Coronary artery (tissue), 2 donors: ENCODE measurements around the gene ANKRD28.

Experiments used
- DNase-seq: peaks from one replicate; pipeline ENCODE4 v3.0.0-alpha.2; 2017; ENCODE audit warnings: low spot score
- H3K27ac ChIP-seq, 2 donors: fragments of 200-600 bp; sonication (generic); one replicate each; pipeline ENCODE4 v1.5.1; 2016 to 2019
- H3K4me3 ChIP-seq: fragments of 200-600 bp; sonication (generic); 2 replicates; pipeline ENCODE4 v1.5.1; 2016; ENCODE audit warnings: mild to moderate bottlenecking, moderate library complexity
- TF ChIP-seq, protein P1 (sequence below): fragments of 200-600 bp; sonication (generic); IDR thresholded peaks from one replicate; pipeline ENCODE4 v1.5.1; 2019; ENCODE audit warnings: antibody characterized with exemption

Gene ANKRD28

GRCh38 chr3:15690230-15690629 is 107.5 kb downstream of the ANKRD28 start:
- Histone ChIP-seq H3K4me3 (no peak overlapping the region), H3K27ac (no peak overlapping the region)
- DNase-seq: no peak
- TF ChIP-seq, protein P1, sequence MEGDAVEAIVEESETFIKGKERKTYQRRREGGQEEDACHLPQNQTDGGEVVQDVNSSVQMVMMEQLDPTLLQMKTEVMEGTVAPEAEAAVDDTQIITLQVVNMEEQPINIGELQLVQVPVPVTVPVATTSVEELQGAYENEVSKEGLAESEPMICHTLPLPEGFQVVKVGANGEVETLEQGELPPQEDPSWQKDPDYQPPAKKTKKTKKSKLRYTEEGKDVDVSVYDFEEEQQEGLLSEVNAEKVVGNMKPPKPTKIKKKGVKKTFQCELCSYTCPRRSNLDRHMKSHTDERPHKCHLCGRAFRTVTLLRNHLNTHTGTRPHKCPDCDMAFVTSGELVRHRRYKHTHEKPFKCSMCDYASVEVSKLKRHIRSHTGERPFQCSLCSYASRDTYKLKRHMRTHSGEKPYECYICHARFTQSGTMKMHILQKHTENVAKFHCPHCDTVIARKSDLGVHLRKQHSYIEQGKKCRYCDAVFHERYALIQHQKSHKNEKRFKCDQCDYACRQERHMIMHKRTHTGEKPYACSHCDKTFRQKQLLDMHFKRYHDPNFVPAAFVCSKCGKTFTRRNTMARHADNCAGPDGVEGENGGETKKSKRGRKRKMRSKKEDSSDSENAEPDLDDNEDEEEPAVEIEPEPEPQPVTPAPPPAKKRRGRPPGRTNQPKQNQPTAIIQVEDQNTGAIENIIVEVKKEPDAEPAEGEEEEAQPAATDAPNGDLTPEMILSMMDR: no peak

- no peak for DNase-seq
- no peak overlapping the region for H3K27ac ChIP-seq
- no peak overlapping the region for H3K4me3 ChIP-seq
- TF ChIP-seq, protein P1: no peak
Measured at GRCh38 chr3:15685927-15686326, 111.9 kb downstream of the ANKRD28 start.

DNA sequence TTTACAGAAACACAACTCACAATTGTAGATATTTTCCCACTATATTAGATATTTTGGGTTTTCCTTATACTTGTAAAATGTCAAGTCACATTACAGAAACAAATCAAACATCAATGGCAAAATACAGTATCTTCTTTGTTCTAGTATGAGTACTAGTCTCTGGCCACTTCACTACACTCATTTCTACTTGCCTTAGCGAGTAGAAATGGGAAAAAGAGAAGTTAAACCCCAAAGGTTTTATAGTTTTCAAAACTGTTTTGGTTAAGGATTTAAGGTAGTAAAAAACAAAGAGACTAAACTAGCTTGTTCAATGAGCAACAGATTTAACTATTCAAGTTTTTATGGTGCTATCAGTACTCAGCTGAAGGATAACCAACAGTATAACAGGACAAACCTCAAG is 114.5 kb downstream of the ANKRD28 start:
- no peak for DNase-seq
- Histone ChIP-seq H3K4me3 (no peak overlapping the region), H3K27ac (no peak overlapping the region)
- TF ChIP-seq, protein P1: no peak

DNA sequence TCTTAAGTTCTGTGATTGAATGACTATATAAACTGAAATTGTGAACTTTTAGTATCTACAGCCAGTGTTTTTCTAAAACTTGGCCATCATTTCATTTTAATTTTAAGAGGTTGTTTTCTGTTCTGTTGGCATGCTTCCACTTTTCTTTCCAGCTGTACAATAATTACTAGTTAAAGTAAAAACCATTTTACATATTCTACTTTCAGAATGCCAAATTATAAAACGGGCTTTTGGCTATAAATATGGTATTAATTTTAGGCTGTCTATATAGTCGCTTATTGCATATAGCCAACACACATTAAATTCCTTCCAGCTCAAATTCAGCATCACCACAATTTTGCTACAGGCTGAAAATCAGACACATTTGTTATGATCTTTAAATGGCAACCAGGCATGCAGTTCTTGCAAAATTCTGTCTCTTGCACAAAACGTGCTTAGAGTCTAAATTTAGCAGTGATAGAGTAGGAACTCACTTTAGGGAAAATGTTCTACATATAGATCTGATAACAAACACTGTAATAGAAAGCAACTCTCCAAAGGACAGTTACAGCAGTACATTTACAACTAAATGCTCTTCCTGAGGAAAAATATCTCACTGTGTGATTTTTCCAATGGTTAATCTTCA is 115.1 kb downstream of the ANKRD28 start:
- H3K27ac ChIP-seq: no peak overlapping the region
- H3K4me3 ChIP-seq: no peak overlapping the region
- TF ChIP-seq, protein P1: no peak
- DNase-seq: no peak

GRCh38 chr3:15681668-15682067 is 116.1 kb downstream of the ANKRD28 start:
- no peak for DNase-seq
- TF ChIP-seq, protein P1: no peak
- Histone ChIP-seq H3K27ac (no peak overlapping the region), H3K4me3 (no peak overlapping the region)

- DNase-seq: no peak
- Histone ChIP-seq H3K27ac (no peak overlapping the region), H3K4me3 (no peak overlapping the region)
- TF ChIP-seq, protein P1: no peak
Measured at GRCh38 chr3:15679306-15679705, 118.5 kb downstream of the ANKRD28 start.

DNA sequence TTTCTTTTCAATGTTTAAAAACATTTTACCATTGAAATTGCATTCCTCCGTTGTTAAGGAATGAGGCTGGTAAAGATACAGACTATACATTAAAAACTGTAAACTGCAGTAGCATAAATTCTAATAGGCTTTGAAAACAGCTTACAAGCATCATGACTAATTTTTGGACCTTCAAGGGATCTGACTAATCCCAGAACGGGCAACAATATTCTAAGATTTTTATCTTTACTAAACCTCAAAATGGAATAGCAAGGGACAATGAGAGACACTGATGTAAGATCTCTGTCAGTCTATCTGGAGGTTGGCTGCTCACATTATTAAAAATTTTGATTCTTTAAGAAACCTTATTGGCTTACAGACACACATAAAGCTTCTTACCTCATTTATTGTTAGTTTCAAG is 121.5 kb downstream of the ANKRD28 start:
- TF ChIP-seq, protein P1: no peak
- DNase-seq: no peak
- Histone ChIP-seq H3K4me3 (no peak overlapping the region), H3K27ac (no peak overlapping the region)
